Activated T-helper 1 cell treated with anti-CD3 and anti-CD28 coated beads, Interleukin-12 subunit alpha, Interleukin-12 subunit beta, Interleukin-2, Interleukin-4 antibody, amounts not matched to agents 30 ng/mL and 10 ng/mL and 1 ng/mL, durations not matched to agents 14 hours and 24 hours and 36 hours (primary cell): ENCODE data around the gene DDX5. TPM values are rescaled to one million over a fixed set of nuclear protein-coding genes. Genes with fewer than 3 reads are reported as not detected.
A peak's percentile ranks its signal among the peaks of the same experiment; 100 is the strongest.

Source experiments
- DNase-seq: peaks from one replicate; pipeline ENCODE4 v3.0.0; 2021; ENCODE audit warnings: low spot score
- H3K27ac Mint-ChIP-seq: one replicate; pipeline ENCODE4 v1.8.0; 2021; ENCODE audit warnings: mild to moderate bottlenecking, mixed read lengths
- H3K27me3 Mint-ChIP-seq: one replicate; pipeline ENCODE4 v1.8.0; 2022; ENCODE audit warnings: mild to moderate bottlenecking, moderate library complexity, mixed read lengths; ENCODE audit not compliant: insufficient read depth
- H3K36me3 Mint-ChIP-seq: one replicate; pipeline ENCODE4 v1.8.0; 2021; ENCODE audit warnings: low read depth, mixed read lengths
- H3K4me1 Mint-ChIP-seq: one replicate; pipeline ENCODE4 v1.8.0; 2021; ENCODE audit warnings: low read depth, mixed read lengths
- H3K4me3 Mint-ChIP-seq: one replicate; pipeline ENCODE4 v1.8.0; 2021; ENCODE audit warnings: mild to moderate bottlenecking, moderate library complexity, mixed read lengths
- H3K9me3 Mint-ChIP-seq: one replicate; pipeline ENCODE4 v1.8.0; 2021; ENCODE audit warnings: mixed read lengths
- intact Hi-C: fragments of 100-400 bp; cut with micrococcal nuclease; formaldehyde crosslinking; loops from one replicate; pipeline ENCODE4 v1.15.1; 2024
- total RNA-seq: library from RNA; stranded (reverse); gene quantifications from 2 replicates; pipeline ENCODE4 v1.2.3, GENCODE V29; 2022

Gene DDX5
- total RNA-seq, 1 donor from 2014 or later: 926 TPM

DNA sequence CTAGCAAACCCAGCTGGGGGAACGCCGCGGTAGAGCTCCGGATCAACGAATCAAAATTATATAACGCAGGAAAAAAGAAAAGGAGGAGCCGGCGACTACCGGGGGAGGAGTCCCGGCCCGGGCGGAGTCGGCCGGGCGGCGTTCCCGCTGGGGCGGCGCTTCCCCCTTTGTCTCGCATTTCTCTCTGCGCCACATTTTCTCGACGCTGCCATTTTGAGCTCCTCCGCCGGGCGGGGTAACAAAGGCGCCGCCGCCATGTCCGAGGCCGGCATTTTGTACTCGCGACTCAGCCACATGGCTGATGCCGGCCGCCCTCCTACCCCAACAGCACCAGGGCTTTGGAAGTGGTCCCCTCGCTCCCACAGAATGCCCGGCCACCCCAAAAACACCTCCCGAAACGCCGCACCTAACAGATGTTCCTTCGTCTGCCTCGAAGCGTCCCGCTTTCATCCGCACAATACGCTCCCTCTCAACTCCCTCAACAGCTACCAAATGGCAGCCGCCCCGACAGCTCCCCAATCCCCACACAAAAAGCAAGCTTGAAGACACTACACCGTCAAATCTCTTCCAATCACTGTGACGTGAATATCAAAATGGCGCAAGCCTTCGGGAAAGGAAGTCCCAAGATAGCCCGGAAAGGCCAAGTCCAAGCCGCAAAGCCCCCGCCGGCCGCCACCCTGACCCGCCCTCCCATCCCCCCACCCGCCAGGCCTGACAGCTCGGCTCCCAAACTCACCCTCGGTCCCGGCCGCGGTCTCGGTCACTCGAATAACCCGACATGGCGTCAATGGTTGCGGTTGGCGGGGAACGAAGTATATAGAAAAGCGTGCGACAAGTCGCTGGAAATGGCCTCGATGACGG, 519 bp downstream of the DDX5 start:
- Mint-ChIP-seq H3K27ac (peak overlapping the region; percentile 99), H3K4me3 (peak overlapping the region; percentile 97), H3K27me3 (no peaks in the 10 kb centered on the region), H3K9me3 (no peaks in the 10 kb centered on the region), H3K36me3 (peaks cover 62% of the 10 kb centered on the region), H3K4me1 (peaks cover 53% of the 10 kb centered on the region)
- peak; percentile 85 for DNase-seq
- intact Hi-C loops: loop anchor here (1.0 to 5.0 kb wide), 18 partner anchors 8 to 805 kb away; partner anchors contain the start of genes CCDC47, ERN1, FTSJ3 and GNA13

DNA sequence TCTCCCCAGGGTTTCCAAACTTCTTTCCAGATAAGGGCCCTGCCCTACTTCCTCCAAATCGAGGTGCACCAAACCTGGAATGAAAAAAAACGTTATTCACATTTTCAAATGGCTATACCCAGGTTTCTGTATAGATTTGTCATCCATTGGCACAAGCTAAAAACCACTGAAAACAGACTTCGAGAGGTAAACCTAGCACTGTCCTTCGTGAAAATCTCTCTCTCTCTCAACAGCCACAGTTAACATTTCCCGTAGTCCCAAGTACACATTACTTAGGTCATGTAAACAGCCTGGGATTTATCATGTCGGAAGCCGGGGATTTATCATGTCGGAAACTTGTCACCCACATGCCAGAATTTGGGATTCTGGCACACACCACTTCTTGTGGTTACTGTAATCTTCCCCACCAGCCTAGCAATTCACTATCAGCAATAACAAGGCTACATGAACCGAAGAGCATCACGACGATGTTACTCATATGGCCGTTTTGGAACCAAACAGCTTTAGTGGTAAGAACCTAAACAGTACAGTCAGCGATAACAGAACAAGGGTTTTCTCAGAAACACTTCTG, 1.2 kb downstream of the DDX5 start:
- Mint-ChIP-seq H3K9me3 (no peaks in the 10 kb centered on the region), H3K27me3 (no peaks in the 10 kb centered on the region), H3K4me1 (peaks cover 60% of the 10 kb centered on the region), H3K36me3 (peaks cover 64% of the 10 kb centered on the region), H3K27ac (peak overlapping the region; percentile 99), H3K4me3 (peak overlapping the region; percentile 97)
- DNase-seq: no peak
- intact Hi-C loops: loop anchor here (5.0 kb wide), 3 partner anchors 358 to 678 kb away; partner anchors contain the start of genes FTSJ3, GNA13 and PSMC5

DNA sequence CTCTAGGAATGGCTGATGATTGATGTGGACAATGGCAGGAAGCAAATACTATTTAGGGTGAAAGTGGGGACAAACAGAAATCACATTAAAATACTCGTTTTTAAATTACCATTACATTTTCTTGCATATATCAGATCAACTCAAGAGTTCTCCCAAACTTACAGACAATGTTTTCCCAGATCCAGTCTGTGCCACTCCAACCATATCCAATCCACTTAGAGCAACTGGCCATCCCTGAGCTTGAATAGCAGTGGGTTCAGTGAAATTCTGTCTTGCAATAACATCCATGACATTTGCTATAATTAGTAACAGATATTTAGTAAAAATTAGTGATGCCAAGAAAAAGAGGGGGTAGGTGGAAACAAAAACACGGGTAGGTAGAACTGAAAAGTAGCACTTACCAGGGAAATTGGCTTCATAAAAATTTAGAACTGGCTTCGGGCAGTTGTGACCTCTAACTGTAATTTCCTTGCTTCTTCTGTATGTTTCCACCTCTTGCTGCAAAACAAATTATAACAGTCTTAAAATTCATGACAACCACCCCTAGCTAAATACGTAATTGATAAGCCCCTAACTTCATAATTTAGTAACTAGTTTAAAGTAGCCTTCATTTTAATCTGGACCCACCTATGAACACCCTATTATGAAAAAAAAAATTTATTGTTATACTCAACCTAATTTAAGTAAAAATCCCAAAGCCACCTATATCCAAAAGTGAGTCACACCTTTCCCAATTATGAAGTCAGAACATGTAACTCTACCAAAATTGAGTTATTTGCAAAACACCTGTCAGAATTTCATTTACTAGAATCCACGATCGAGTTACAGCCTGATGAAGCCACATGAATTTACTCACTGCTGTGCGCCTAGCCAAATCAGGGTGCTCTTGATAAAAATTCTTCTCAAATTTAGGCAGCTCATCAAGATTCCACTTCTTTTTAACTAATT, 2.0 kb downstream of the DDX5 start:
- peaks cover 55% of the 10 kb centered on the region for H3K4me1 Mint-ChIP-seq
- H3K27me3 Mint-ChIP-seq: no peaks in the 10 kb centered on the region
- intact Hi-C loops: no loop called here
- H3K36me3 Mint-ChIP-seq: peaks cover 69% of the 10 kb centered on the region
- no peak for DNase-seq
- no peaks in the 10 kb centered on the region for H3K9me3 Mint-ChIP-seq
- H3K4me3 Mint-ChIP-seq: peak overlapping the region; percentile 97
- H3K27ac Mint-ChIP-seq: peak overlapping the region; percentile 99

GRCh38 chr17:64503341-64503740, 2.7 kb downstream of the DDX5 start:
- DNase-seq: no peak
- H3K27ac Mint-ChIP-seq: no peak overlapping the region
- no peaks in the 10 kb centered on the region for H3K9me3 Mint-ChIP-seq
- H3K36me3 Mint-ChIP-seq: peaks cover 74% of the 10 kb centered on the region
- peak overlapping the region; percentile 97 for H3K4me3 Mint-ChIP-seq
- no peaks in the 10 kb centered on the region for H3K27me3 Mint-ChIP-seq
- intact Hi-C loops: no loop called here
- H3K4me1 Mint-ChIP-seq: peaks cover 59% of the 10 kb centered on the region

GRCh38 chr17:64502809-64503208, 3.3 kb downstream of the DDX5 start:
- peak overlapping the region; percentile 41 for H3K4me3 Mint-ChIP-seq
- no peaks in the 10 kb centered on the region for H3K9me3 Mint-ChIP-seq
- H3K27me3 Mint-ChIP-seq: no peaks in the 10 kb centered on the region
- intact Hi-C loops: no loop called here
- peaks cover 60% of the 10 kb centered on the region for H3K4me1 Mint-ChIP-seq
- DNase-seq: no peak
- peaks cover 79% of the 10 kb centered on the region for H3K36me3 Mint-ChIP-seq
- peak overlapping the region; percentile 0 for H3K27ac Mint-ChIP-seq

DNA sequence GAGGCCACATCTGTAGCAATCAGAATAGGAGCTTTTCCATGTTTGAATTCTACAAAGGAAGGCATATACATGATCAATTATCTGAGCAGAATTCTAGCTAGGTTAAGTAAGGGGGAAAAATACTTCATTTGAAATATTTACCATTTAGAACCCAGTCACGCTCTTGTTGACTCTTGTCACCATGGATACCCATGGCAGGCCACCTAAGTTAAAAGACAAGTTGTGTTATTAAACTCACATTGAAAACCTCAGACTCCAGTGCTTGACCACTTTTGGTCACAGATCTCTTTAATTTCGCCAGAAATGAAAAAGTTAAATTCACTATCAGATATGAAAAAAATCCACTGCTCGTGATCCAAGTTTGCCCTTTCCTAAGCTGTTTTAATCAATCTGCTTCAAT, 4.1 kb downstream of the DDX5 start:
- Mint-ChIP-seq H3K9me3 (no peaks in the 10 kb centered on the region), H3K36me3 (peaks cover 78% of the 10 kb centered on the region), H3K4me1 (peaks cover 63% of the 10 kb centered on the region), H3K4me3 (no peak overlapping the region), H3K27me3 (no peaks in the 10 kb centered on the region), H3K27ac (no peak overlapping the region)
- no peak for DNase-seq
- intact Hi-C loops: no loop called here

DNA sequence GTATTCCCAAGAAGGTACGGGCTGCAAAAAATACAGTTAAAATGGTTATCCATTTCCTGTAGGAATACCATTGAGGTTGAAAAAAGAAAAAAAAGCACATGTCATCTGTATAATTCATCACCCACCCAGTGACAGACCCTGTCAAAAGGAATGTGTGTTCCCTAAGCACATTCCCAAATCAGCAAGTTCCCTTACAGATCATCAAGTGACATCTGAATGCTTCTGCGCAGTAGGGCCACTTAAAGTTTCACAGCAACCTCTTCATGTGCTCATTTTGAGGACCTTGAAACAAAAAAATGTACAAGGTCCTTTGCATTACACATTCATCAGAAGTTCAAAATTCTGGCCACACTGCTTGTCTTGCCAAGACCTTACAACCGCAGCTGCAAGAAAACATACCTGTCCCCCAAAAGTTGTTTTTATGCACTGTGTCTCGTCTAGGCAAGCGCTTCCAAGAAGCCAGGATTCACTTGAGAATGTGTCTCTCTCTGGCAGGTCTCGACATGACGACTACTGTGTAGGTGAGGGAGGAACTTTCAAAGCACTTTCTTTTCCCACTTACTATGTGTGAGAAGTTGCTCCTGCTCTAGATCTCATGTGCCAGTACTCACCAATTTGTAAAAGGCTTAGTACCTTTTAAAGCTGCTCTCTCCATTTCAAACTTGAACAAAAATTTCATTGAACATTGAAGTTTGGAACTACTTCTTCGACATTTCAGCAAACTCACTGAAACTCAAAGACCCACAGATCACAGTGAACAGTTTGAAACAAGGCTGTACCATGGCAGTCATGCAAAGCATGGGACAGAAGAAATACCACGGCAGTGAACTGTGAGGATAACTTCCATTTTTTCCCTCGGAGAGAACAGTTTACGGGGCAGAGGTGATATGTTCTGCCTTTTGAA, 5.0 kb downstream of the DDX5 start:
- intact Hi-C loops: no loop called here
- no peak overlapping the region for H3K27ac Mint-ChIP-seq
- H3K4me3 Mint-ChIP-seq: no peak overlapping the region
- H3K9me3 Mint-ChIP-seq: no peaks in the 10 kb centered on the region
- H3K27me3 Mint-ChIP-seq: no peaks in the 10 kb centered on the region
- DNase-seq: no peak
- peaks cover 71% of the 10 kb centered on the region for H3K4me1 Mint-ChIP-seq
- H3K36me3 Mint-ChIP-seq: peaks cover 78% of the 10 kb centered on the region

- DNase-seq: no peak
- Mint-ChIP-seq H3K27ac (no peak overlapping the region), H3K36me3 (peaks cover 75% of the 10 kb centered on the region), H3K9me3 (no peaks in the 10 kb centered on the region), H3K4me1 (peaks cover 75% of the 10 kb centered on the region), H3K27me3 (no peaks in the 10 kb centered on the region), H3K4me3 (no peak overlapping the region)
- intact Hi-C loops: no loop called here
Measured at GRCh38 chr17:64500487-64500859, 5.6 kb downstream of the DDX5 start.

GRCh38 chr17:64499805-64500486, 6.1 kb downstream of the DDX5 start:
- peak overlapping the region; percentile 9 for H3K4me3 Mint-ChIP-seq
- no peak for DNase-seq
- peak overlapping the region; percentile 32 for H3K27ac Mint-ChIP-seq
- intact Hi-C loops: loop anchor here (10.0 kb wide), 1 partner anchor 475 kb away; the partner anchor contains the start of gene ICAM2
- peaks cover 72% of the 10 kb centered on the region for H3K36me3 Mint-ChIP-seq
- no peaks in the 10 kb centered on the region for H3K9me3 Mint-ChIP-seq
- H3K27me3 Mint-ChIP-seq: no peaks in the 10 kb centered on the region
- peaks cover 78% of the 10 kb centered on the region for H3K4me1 Mint-ChIP-seq

- intact Hi-C loops: loop anchor here (10.0 kb wide), 1 partner anchor 474 kb away; the partner anchor contains the start of gene ICAM2
- Mint-ChIP-seq H3K4me1 (peaks cover 80% of the 10 kb centered on the region), H3K36me3 (peaks cover 69% of the 10 kb centered on the region), H3K9me3 (no peaks in the 10 kb centered on the region), H3K4me3 (peak overlapping the region; percentile 63), H3K27ac (peak overlapping the region; percentile 45), H3K27me3 (no peaks in the 10 kb centered on the region)
- no peak for DNase-seq
Measured at GRCh38 chr17:64498308-64499203, 7.5 kb downstream of the DDX5 start.
